Smooth muscle cell (in vitro differentiated cells): Measurements from ENCODE around the gene DIAPH2. TPM values are rescaled to one million over a fixed set of nuclear protein-coding genes. Genes with fewer than 3 reads are reported as not detected.
A peak's percentile ranks its signal among the peaks of the same experiment; 100 is the strongest.

ENCODE experiments used
- DNase-seq: peaks from one replicate; lab custom pipeline; 2025; ENCODE audit not compliant: unreplicated experiment; lab: John Stamatoyannopoulos, UW
- H2AFZ ChIP-seq: fragments of 200-600 bp; sonication (generic); 2 replicates; pipeline ENCODE4 v1.6.0; 2016; ENCODE audit warnings: antibody characterized with exemption, low read depth, mild to moderate bottlenecking
- H3F3A ChIP-seq: fragments of 200-600 bp; sonication (generic); 2 replicates; pipeline ENCODE4 v1.6.0; 2017; ENCODE audit warnings: antibody characterized with exemption, low read depth
- H3K27ac ChIP-seq: fragments of 200-600 bp; sonication (generic); 2 replicates; pipeline ENCODE4 v1.5.1; 2016; ENCODE audit warnings: low read depth, mild to moderate bottlenecking
- H3K27me3 ChIP-seq: fragments of 200-600 bp; sonication (generic); 2 replicates; pipeline ENCODE4 v1.6.1; 2016; ENCODE audit warnings: low read depth, mild to moderate bottlenecking
- H3K36me3 ChIP-seq: fragments of 200-600 bp; sonication (generic); 2 replicates; pipeline ENCODE4 v1.5.1; 2016; ENCODE audit warnings: low read depth
- H3K4me1 ChIP-seq: fragments of 200-600 bp; sonication (generic); 2 replicates; pipeline ENCODE4 v1.5.1; 2016; ENCODE audit warnings: low read depth
- H3K4me2 ChIP-seq: fragments of 200-600 bp; sonication (generic); 2 replicates; pipeline ENCODE4 v1.6.0; 2016; ENCODE audit warnings: mild to moderate bottlenecking
- H3K4me3 ChIP-seq: fragments of 200-600 bp; sonication (generic); 2 replicates; pipeline ENCODE4 v1.5.1; 2016; ENCODE audit warnings: mild to moderate bottlenecking
- H3K79me2 ChIP-seq: fragments of 200-600 bp; sonication (generic); 2 replicates; pipeline ENCODE4 v1.6.0; 2016; ENCODE audit warnings: low read depth, mild to moderate bottlenecking
- H3K9ac ChIP-seq: fragments of 200-600 bp; sonication (generic); 2 replicates; pipeline ENCODE4 v1.6.0; 2016; ENCODE audit warnings: low read depth
- H3K9me3 ChIP-seq: fragments of 200-600 bp; sonication (generic); replicated peaks from 2 replicates; pipeline ENCODE4 v1.5.1; 2016; ENCODE audit warnings: low read depth
- H4K20me1 ChIP-seq: fragments of 200-600 bp; sonication (generic); 2 replicates; pipeline ENCODE4 v1.6.0; 2016; ENCODE audit warnings: low read depth
- CTCF ChIP-seq: fragments of 200-600 bp; sonication (generic); IDR thresholded peaks from 2 replicates; pipeline ENCODE4 v1.5.1; 2017; ENCODE audit warnings: borderline replicate concordance, mild to moderate bottlenecking, antibody characterized with exemption; ENCODE audit not compliant: insufficient read depth, poor library complexity, severe bottlenecking
- WGBS: methylation state at CpG from one replicate; pipeline ENCODE4 v1.1.7; 2016; ENCODE audit warnings: low lambda C conversion rate; 5-methylcytosine and 5-hydroxymethylcytosine counted together
- polyA plus RNA-seq: library from polyadenylated mRNA; unstranded; fragments of >200 nt; fragmentation: Nextera tagmentation; extraction: Ambion mirVana; gene quantifications from 2 replicates; pipeline ENCODE4 v1.2.1, GENCODE V29; 2016
- total RNA-seq: library from RNA; depleted of rRNA; stranded (reverse); fragments of >200 nt; gene quantifications from 2 replicates; pipeline ENCODE4 v1.2.3, GENCODE V29; 2014

Gene DIAPH2
- total and polyA plus RNA-seq, 2 experiments from 2014 or later, result 12.8 to 19.9 TPM

DNA sequence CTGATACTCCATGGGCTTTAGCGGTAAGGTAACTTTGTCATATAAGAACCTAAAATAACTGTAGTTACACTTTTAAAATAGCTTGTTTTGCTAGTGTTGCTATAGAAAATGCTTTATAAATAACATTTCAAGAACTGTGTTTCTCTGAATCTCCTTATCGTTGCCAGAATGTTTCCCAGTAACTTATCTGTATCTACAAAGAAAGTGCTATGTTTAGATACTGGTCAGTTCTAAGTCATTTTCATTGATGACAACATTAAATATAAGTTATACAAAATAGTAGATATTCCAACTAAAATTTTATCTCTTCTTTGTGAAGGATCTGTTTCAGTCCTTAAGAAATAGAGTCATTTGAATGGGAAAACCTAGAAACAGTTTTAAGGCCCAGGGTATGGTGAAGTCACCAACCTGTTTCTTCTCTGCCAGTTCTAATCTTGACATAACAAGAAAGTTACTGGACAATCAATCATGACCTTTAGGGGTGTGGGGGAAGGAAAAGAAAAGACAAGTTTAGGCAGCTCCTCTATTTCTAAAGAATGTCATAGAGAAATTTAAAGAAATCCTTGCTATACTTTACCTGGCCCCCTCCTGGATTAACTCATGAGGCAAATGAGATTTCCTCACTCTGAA is 625.0 kb downstream of the DIAPH2 start:
- Histone ChIP-seq H4K20me1 (no peaks in the 10 kb centered on the region), H3K79me2 (no peaks in the 10 kb centered on the region), H3K4me3 (no peak overlapping the region), H3K4me2 (peak overlapping the region; percentile 69), H3K9me3 (no peaks in the 10 kb centered on the region), H3K27me3 (no peaks in the 10 kb centered on the region), H3K4me1 (peaks cover 9% of the 10 kb centered on the region), H3K36me3 (no peaks in the 10 kb centered on the region), H3K9ac (no peak overlapping the region), H2AFZ (no peak overlapping the region), H3F3A (peaks cover 13% of the 10 kb centered on the region), H3K27ac (peak overlapping the region; percentile 23)
- 71% methylated on average over 2 of the region's 2 CpGs for WGBS
- no peak for DNase-seq
- no peak for TF ChIP-seq CTCF

- WGBS, result 5% methylated on average over 8 of the region's 8 CpGs
Measured at GRCh38 chrX:97310373-97310772, 625.7 kb downstream of the DIAPH2 start.

GRCh38 chrX:97311066-97311778 is 626.6 kb downstream of the DIAPH2 start:
- no peaks in the 10 kb centered on the region for H3K27me3 ChIP-seq
- H3K79me2 ChIP-seq, result no peaks in the 10 kb centered on the region
- H3K9me3 ChIP-seq, result no peaks in the 10 kb centered on the region
- peak overlapping the region; percentile 13 for H3K4me3 ChIP-seq
- no peak for DNase-seq
- H2AFZ ChIP-seq, result no peak overlapping the region
- no peak overlapping the region for H3K9ac ChIP-seq
- 11% methylated on average over 4 of the region's 4 CpGs for WGBS
- no peak for TF ChIP-seq CTCF
- peak overlapping the region; percentile 69 for H3K4me2 ChIP-seq
- peaks cover 13% of the 10 kb centered on the region for H3F3A ChIP-seq
- peaks cover 9% of the 10 kb centered on the region for H3K4me1 ChIP-seq
- no peaks in the 10 kb centered on the region for H3K36me3 ChIP-seq
- no peak overlapping the region for H3K27ac ChIP-seq
- H4K20me1 ChIP-seq, result no peaks in the 10 kb centered on the region

More at GRCh38 chrX:97310373-97310772, 625.7 kb downstream of the DIAPH2 start:
- H3K4me1 ChIP-seq, result peaks cover 9% of the 10 kb centered on the region
- H3K4me3 ChIP-seq, result peak overlapping the region; percentile 13
- no peaks in the 10 kb centered on the region for H4K20me1 ChIP-seq
- no peaks in the 10 kb centered on the region for H3K36me3 ChIP-seq
- no peak for DNase-seq
- no peaks in the 10 kb centered on the region for H3K27me3 ChIP-seq
- TF ChIP-seq CTCF, result no peak
- H3K9me3 ChIP-seq, result no peaks in the 10 kb centered on the region
- no peak overlapping the region for H2AFZ ChIP-seq
- no peaks in the 10 kb centered on the region for H3K79me2 ChIP-seq
- H3K4me2 ChIP-seq, result peak overlapping the region; percentile 69
- peaks cover 13% of the 10 kb centered on the region for H3F3A ChIP-seq
- H3K27ac ChIP-seq, result peak overlapping the region; percentile 23
- no peak overlapping the region for H3K9ac ChIP-seq
